SK-N-SH (cell line): ENCODE data around the gene SMNDC1.

Experiments
- CTCF ChIP-seq: fragments of 200-600 bp; sonication (generic); IDR thresholded peaks from 2 replicates; pipeline ENCODE4 v1.6.1; 2017; ENCODE audit warnings: antibody characterized with exemption, mild to moderate bottlenecking, moderate library complexity
- GABPA ChIP-seq: IDR thresholded peaks from 2 replicates; pipeline ENCODE4 v1.4.0; 2012; ENCODE audit warnings: low read depth, mild to moderate bottlenecking
- MXI1 ChIP-seq: IDR thresholded peaks from 2 replicates; pipeline ENCODE4 v1.6.1; 2012; ENCODE audit warnings: mild to moderate bottlenecking, low read depth, low read length, improper control_type of control experiment
- NFIC ChIP-seq: IDR thresholded peaks from 2 replicates; pipeline ENCODE4 v1.4.0; 2012; ENCODE audit warnings: borderline replicate concordance
- POLR2AphosphoS5 ChIP-seq: IDR thresholded peaks from 2 replicates; pipeline ENCODE4 v1.6.1; 2012; ENCODE audit warnings: low read depth, low read length
- RAD21 ChIP-seq: IDR thresholded peaks from 2 replicates; pipeline ENCODE4 v1.6.1; 2012; ENCODE audit warnings: mild to moderate bottlenecking, low read length
- TAF1 ChIP-seq: IDR thresholded peaks from 2 replicates; pipeline ENCODE4 v1.6.1; 2012; ENCODE audit warnings: low read depth, mild to moderate bottlenecking, low read length, moderate library complexity, borderline replicate concordance
- TCF12 ChIP-seq: IDR thresholded peaks from 2 replicates; pipeline ENCODE4 v1.4.0; 2012
- ZBTB33 ChIP-seq: IDR thresholded peaks from 2 replicates; pipeline ENCODE4 v1.4.0; 2012; ENCODE audit warnings: low read depth, borderline replicate concordance

- TF ChIP-seq CTCF (no peak), POLR2AphosphoS5 (no peak), TAF1 (no peak), TCF12 (no peak), ZBTB33 (no peak), RAD21 (no peak), NFIC (no peak), GABPA (no peak), MXI1 (no peak)
These were observed 36.3 kb downstream of the SMNDC1 start for GRCh38 chr10:110268442-110268841.
